Karpas-422 (cell line): ENCODE data around the gene DOCK2. TPM values are rescaled to one million over a fixed set of nuclear protein-coding genes. Genes with fewer than 3 reads are reported as not detected.

Experiments used
- DNase-seq: peaks from one replicate; pipeline ENCODE4 v3.0.0-alpha.2; 2015
- H2AFZ ChIP-seq: fragments of 200-600 bp; sonication (generic); 2 replicates; pipeline ENCODE4 v1.6.1; 2014; ENCODE audit warnings: antibody characterized with exemption, low read length, mixed read lengths
- H3K27ac ChIP-seq: fragments of 200-600 bp; sonication (generic); 2 replicates; pipeline ENCODE4 v1.5.1; 2014; ENCODE audit warnings: mild to moderate bottlenecking, low read length, moderate library complexity
- H3K27me3 ChIP-seq: fragments of 200-600 bp; sonication (generic); 2 replicates; pipeline ENCODE4 v1.6.1; 2014; ENCODE audit warnings: low read length, mixed read lengths
- H3K36me3 ChIP-seq: fragments of 200-600 bp; sonication (generic); 2 replicates; pipeline ENCODE4 v1.6.1; 2014; ENCODE audit warnings: low read length, mixed read lengths; ENCODE audit not compliant: insufficient read depth
- H3K4me1 ChIP-seq: fragments of 200-600 bp; sonication (generic); 2 replicates; pipeline ENCODE4 v1.6.1; 2014; ENCODE audit warnings: mild to moderate bottlenecking, low read length, mixed read lengths
- H3K4me2 ChIP-seq: fragments of 200-600 bp; sonication (generic); 2 replicates; pipeline ENCODE4 v1.6.1; 2014; ENCODE audit warnings: low read length, low read depth, mild to moderate bottlenecking; ENCODE audit not compliant: poor library complexity, severe bottlenecking
- H3K4me3 ChIP-seq: fragments of 200-600 bp; sonication (generic); 2 replicates; pipeline ENCODE4 v1.5.1; 2014; ENCODE audit warnings: mild to moderate bottlenecking, antibody characterized with exemption, low read length, mixed read lengths
- H3K79me2 ChIP-seq: fragments of 200-600 bp; sonication (generic); 2 replicates; pipeline ENCODE4 v1.6.1; 2014; ENCODE audit warnings: mild to moderate bottlenecking, low read length, mixed read lengths
- H3K9ac ChIP-seq: fragments of 200-600 bp; sonication (generic); 2 replicates; pipeline ENCODE4 v1.6.0; 2014; ENCODE audit warnings: low read length
- H3K9me2 ChIP-seq: fragments of 200-600 bp; sonication (generic), shearing (Covaris generic); replicated peaks from 2 replicates; pipeline ENCODE4 v1.6.0; 2014; ENCODE audit warnings: mild to moderate bottlenecking, low read length, moderate library complexity; ENCODE audit not compliant: insufficient read depth
- H3K9me3 ChIP-seq: fragments of 300-700, 200-600 bp; sonication (generic); 2 replicates; pipeline ENCODE4 v1.6.1; 2014; ENCODE audit warnings: low read length, mixed read lengths
- H4K20me1 ChIP-seq: fragments of 200-600 bp; sonication (generic); 2 replicates; pipeline ENCODE4 v1.6.1; 2014; ENCODE audit warnings: mild to moderate bottlenecking, antibody characterized with exemption, low read length, low read depth; ENCODE audit not compliant: insufficient read depth
- total RNA-seq: library from RNA; depleted of rRNA; stranded (reverse); fragments of >200 nt; shearing (Covaris generic); gene quantifications from 2 replicates; pipeline ENCODE4 v1.2.3, GENCODE V29; 2014; ENCODE audit warnings: low replicate concordance

Gene DOCK2
- total RNA-seq, 1 experiment from 2014 or later, result 255 TPM

GRCh38 chr5:170071748-170072147 is 434.7 kb downstream of the DOCK2 start:
- Histone ChIP-seq H3K9me3 (no peaks in the 10 kb centered on the region), H3K27me3 (no peaks in the 10 kb centered on the region), H3K4me1 (peaks cover 50% of the 10 kb centered on the region), H3K79me2 (peaks cover 8% of the 10 kb centered on the region; the same call in 1 of the 2 replicates), H2AFZ (no peak overlapping the region), H3K9ac (no peak overlapping the region), H3K4me2 (no peak overlapping the region), H4K20me1 (no peaks in the 10 kb centered on the region), H3K4me3 (no peak overlapping the region), H3K36me3 (peaks cover 23% of the 10 kb centered on the region), H3K27ac (peak overlapping the region; percentile 59), H3K9me2 (no peaks in the 10 kb centered on the region)
- DNase-seq, result no peak

GRCh38 chr5:170075696-170076095 is 438.6 kb downstream of the DOCK2 start:
- Histone ChIP-seq H3K79me2 (peaks cover 8% of the 10 kb centered on the region; the same call in 1 of the 2 replicates), H3K9ac (no peak overlapping the region), H3K27ac (no peak overlapping the region), H3K4me3 (no peak overlapping the region), H3K27me3 (no peaks in the 10 kb centered on the region), H3K4me2 (no peak overlapping the region), H3K36me3 (peaks cover 28% of the 10 kb centered on the region), H3K4me1 (peaks cover 15% of the 10 kb centered on the region), H2AFZ (no peak overlapping the region), H4K20me1 (no peaks in the 10 kb centered on the region), H3K9me3 (no peaks in the 10 kb centered on the region), H3K9me2 (no peaks in the 10 kb centered on the region)
- DNase-seq, result no peak

- no peak for DNase-seq
These were observed 439.1 kb downstream of the DOCK2 start for GRCh38 chr5:170076211-170076610.

GRCh38 chr5:170076739-170077138 is 439.7 kb downstream of the DOCK2 start:
- H3K4me3 ChIP-seq, result no peak overlapping the region
- H3K9ac ChIP-seq, result no peak overlapping the region
- H3K36me3 ChIP-seq, result peaks cover 23% of the 10 kb centered on the region
- H3K79me2 ChIP-seq, result peaks cover 8% of the 10 kb centered on the region; the same call in 1 of the 2 replicates
- H3K9me3 ChIP-seq, result no peaks in the 10 kb centered on the region
- no peaks in the 10 kb centered on the region for H4K20me1 ChIP-seq
- no peak overlapping the region for H2AFZ ChIP-seq
- H3K4me2 ChIP-seq, result no peak overlapping the region
- no peak overlapping the region for H3K27ac ChIP-seq
- peaks cover 15% of the 10 kb centered on the region for H3K4me1 ChIP-seq
- H3K9me2 ChIP-seq, result no peaks in the 10 kb centered on the region
- DNase-seq, result no peak
- no peaks in the 10 kb centered on the region for H3K27me3 ChIP-seq

More at GRCh38 chr5:170076211-170076610, 439.1 kb downstream of the DOCK2 start:
- no peak overlapping the region for H3K27ac ChIP-seq
- H4K20me1 ChIP-seq, result no peaks in the 10 kb centered on the region
- H3K4me1 ChIP-seq, result peaks cover 15% of the 10 kb centered on the region
- H3K9me3 ChIP-seq, result no peaks in the 10 kb centered on the region
- H3K27me3 ChIP-seq, result no peaks in the 10 kb centered on the region
- H2AFZ ChIP-seq, result no peak overlapping the region
- peaks cover 28% of the 10 kb centered on the region for H3K36me3 ChIP-seq
- peaks cover 8% of the 10 kb centered on the region; the same call in 1 of the 2 replicates for H3K79me2 ChIP-seq
- no peak overlapping the region for H3K4me3 ChIP-seq
- no peak overlapping the region for H3K9ac ChIP-seq
- H3K9me2 ChIP-seq, result no peaks in the 10 kb centered on the region
- no peak overlapping the region for H3K4me2 ChIP-seq

GRCh38 chr5:170077526-170077925 is 440.5 kb downstream of the DOCK2 start:
- no peak overlapping the region for H3K27ac ChIP-seq
- H3K27me3 ChIP-seq, result no peaks in the 10 kb centered on the region
- no peak overlapping the region for H3K4me3 ChIP-seq
- peaks cover 25% of the 10 kb centered on the region for H3K36me3 ChIP-seq
- H3K9ac ChIP-seq, result no peak overlapping the region
- H3K9me2 ChIP-seq, result no peaks in the 10 kb centered on the region
- no peaks in the 10 kb centered on the region for H3K9me3 ChIP-seq
- H4K20me1 ChIP-seq, result no peaks in the 10 kb centered on the region
- H3K4me2 ChIP-seq, result no peak overlapping the region
- peaks cover 8% of the 10 kb centered on the region; the same call in 1 of the 2 replicates for H3K79me2 ChIP-seq
- no peak for DNase-seq
- peaks cover 8% of the 10 kb centered on the region for H3K4me1 ChIP-seq
- no peak overlapping the region for H2AFZ ChIP-seq

GRCh38 chr5:170078458-170078857 is 441.4 kb downstream of the DOCK2 start:
- DNase-seq, result no peak
- no peak overlapping the region for H3K4me2 ChIP-seq
- no peaks in the 10 kb centered on the region for H3K9me2 ChIP-seq
- no peaks in the 10 kb centered on the region for H4K20me1 ChIP-seq
- no peak overlapping the region for H3K27ac ChIP-seq
- 0 out of 2 replicates have a peak, but pooled peaks cover 3% of the 10 kb centered on the region for H3K79me2 ChIP-seq
- H3K9ac ChIP-seq, result no peak overlapping the region
- no peak overlapping the region for H2AFZ ChIP-seq
- peaks cover 3% of the 10 kb centered on the region for H3K4me1 ChIP-seq
- no peak overlapping the region for H3K4me3 ChIP-seq
- no peaks in the 10 kb centered on the region for H3K9me3 ChIP-seq
- H3K27me3 ChIP-seq, result no peaks in the 10 kb centered on the region
- H3K36me3 ChIP-seq, result peaks cover 30% of the 10 kb centered on the region

GRCh38 chr5:170078931-170079330 is 441.9 kb downstream of the DOCK2 start:
- no peak overlapping the region for H3K27ac ChIP-seq
- no peaks in the 10 kb centered on the region for H3K9me3 ChIP-seq
- no peak overlapping the region for H3K4me2 ChIP-seq
- peaks cover 7% of the 10 kb centered on the region for H3K4me1 ChIP-seq
- H3K79me2 ChIP-seq, result 0 out of 2 replicates have a peak, but pooled peaks cover 3% of the 10 kb centered on the region
- H3K9ac ChIP-seq, result no peak overlapping the region
- H3K9me2 ChIP-seq, result no peaks in the 10 kb centered on the region
- H3K4me3 ChIP-seq, result no peak overlapping the region
- H3K36me3 ChIP-seq, result peaks cover 30% of the 10 kb centered on the region
- no peaks in the 10 kb centered on the region for H4K20me1 ChIP-seq
- H2AFZ ChIP-seq, result no peak overlapping the region
- no peaks in the 10 kb centered on the region for H3K27me3 ChIP-seq
- no peak for DNase-seq

GRCh38 chr5:170080217-170080616 is 443.1 kb downstream of the DOCK2 start:
- DNase-seq, result no peak

More at GRCh38 chr5:170080217-170080616, 443.1 kb downstream of the DOCK2 start:
- H3K27ac ChIP-seq, result no peak overlapping the region
- no peaks in the 10 kb centered on the region for H3K27me3 ChIP-seq
- H3K4me2 ChIP-seq, result no peak overlapping the region
- no peaks in the 10 kb centered on the region for H3K9me2 ChIP-seq
- peaks cover 36% of the 10 kb centered on the region for H3K36me3 ChIP-seq
- H3K9me3 ChIP-seq, result no peaks in the 10 kb centered on the region
- H3K9ac ChIP-seq, result no peak overlapping the region
- H3K79me2 ChIP-seq, result no peaks in the 10 kb centered on the region
- H3K4me3 ChIP-seq, result no peak overlapping the region
- no peak overlapping the region for H2AFZ ChIP-seq
- no peaks in the 10 kb centered on the region for H4K20me1 ChIP-seq
- peaks cover 7% of the 10 kb centered on the region for H3K4me1 ChIP-seq
